NCI-H2107 (cell line): ENCODE measurements around the gene MYBBP1A.

Source experiments
- DNase-seq: peaks from one replicate; lab custom pipeline; 2025; lab: John Stamatoyannopoulos, UW

MYBBP1A gene

GRCh38 chr17:4534928-4535666, 20.1 kb downstream of the MYBBP1A start:
- no peak for DNase-seq

DNA sequence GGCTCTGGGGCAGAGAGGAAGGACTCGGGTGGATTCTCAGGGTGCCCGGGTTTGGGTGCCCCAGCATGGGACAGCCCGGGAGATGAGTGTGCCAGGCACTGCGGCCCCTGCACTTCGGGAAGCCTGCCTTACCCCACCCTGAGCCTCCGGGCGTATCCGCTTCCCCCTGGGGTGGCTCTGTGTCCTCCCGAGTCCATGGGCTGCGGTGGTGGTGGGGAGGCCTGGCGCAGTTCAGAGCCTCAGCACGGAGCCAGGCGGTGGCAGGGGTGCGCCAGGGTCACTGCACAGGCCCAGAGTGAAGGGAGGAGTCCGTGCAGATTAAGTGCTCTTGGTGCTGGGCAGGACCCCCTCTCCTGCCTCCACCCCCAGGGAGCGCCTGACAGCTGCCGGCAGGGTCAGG, 20.7 kb downstream of the MYBBP1A start:
- DNase-seq = no peak

- no peak for DNase-seq
Measured at GRCh38 chr17:4533523-4534504, 21.4 kb downstream of the MYBBP1A start.

DNA sequence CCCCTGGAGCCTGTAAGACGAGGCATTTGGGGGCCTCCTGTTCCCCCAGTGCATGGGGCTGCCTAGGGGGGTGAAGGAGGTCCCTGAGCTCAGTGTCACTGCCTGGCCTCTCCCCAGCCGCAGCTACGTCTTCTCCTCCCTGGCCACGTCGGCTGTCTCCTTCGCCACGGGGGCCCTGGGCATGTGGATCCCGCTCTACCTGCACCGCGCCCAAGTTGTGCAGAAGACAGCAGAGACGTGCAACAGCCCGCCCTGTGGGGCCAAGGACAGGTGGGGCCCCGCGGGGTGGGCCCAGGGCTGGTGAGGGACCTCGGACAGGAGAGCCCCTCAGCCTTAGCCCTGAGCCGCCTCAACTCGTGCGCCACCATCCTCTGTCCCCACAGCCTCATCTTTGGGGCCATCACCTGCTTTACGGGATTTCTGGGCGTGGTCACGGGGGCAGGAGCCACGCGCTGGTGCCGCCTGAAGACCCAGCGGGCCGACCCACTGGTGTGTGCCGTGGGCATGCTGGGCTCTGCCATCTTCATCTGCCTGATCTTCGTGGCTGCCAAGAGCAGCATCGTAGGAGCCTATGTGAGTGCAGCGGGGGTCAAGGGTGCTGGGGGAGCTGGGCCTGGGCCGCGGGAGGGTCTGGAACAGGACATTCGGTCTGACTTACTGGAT, 22.2 kb downstream of the MYBBP1A start:
- DNase-seq = no peak

DNA sequence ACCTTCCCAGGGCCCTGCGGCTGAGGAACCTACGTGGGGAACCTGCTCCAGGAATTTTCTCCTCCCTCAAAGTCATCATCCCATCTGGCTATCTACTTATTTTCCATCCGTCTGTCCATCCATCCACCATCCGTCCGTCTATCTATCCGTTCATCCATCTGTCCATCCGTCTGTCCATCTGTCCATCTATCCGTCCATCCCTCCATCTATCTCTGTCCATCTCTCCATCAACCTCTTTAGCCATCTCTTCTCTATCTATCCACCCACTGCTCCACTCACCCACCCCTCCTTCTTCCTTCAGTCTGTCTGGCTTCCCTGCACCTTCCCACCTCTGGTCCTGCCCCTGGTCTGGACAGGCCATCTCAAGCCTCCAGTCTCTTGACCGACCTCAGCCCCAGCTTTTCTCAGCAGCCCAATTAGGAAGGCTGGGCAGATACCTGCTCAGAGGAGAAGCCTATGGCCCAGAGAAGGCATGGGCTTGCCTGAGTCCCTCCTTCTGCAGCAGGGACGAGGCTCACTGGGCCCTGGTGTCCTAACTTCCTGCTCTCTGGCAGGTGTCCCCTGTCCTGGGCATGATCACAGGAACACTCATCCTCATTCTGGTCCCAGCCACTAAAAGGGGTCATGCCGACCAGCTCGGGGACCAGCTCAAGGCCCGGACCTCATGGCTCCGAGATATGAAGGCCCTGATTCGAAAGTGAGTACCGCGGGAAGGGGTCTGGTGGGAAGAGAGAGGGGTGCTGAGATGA, 23.0 kb downstream of the MYBBP1A start:
- no peak for DNase-seq

- DNase-seq = no peak
Measured at GRCh38 chr17:4530799-4531730, 24.1 kb downstream of the MYBBP1A start.

DNA sequence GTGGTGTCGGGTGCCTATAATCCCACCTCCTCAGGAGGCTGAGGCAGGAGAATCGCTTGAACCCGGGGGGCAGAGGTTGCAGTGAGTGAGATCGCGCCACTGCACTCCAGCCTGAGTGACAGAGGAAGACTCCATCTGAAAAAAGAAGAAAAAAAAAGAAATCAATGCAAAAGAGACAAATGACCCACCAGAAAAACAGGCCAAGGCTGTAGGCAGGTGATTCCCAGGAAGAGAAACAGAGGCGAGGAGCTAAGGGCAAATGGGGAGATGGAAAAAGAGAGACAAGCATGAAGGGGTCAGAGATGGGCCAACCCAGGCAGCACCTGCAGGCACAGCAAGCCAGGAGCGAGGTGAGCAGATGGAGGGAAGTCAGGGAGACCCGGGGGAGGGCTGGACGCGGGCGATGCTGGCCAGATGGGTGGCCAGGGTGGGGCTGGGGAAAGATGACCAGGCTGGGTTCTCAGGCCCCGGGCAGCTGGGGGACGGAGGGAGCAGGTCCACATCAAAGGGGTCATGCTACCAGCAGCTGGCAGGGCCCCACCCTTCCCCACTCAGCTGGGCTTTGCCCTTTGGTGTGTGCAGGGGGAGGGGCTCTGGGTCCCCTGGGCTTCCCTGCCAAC, 25.5 kb downstream of the MYBBP1A start:
- no peak for DNase-seq

DNA sequence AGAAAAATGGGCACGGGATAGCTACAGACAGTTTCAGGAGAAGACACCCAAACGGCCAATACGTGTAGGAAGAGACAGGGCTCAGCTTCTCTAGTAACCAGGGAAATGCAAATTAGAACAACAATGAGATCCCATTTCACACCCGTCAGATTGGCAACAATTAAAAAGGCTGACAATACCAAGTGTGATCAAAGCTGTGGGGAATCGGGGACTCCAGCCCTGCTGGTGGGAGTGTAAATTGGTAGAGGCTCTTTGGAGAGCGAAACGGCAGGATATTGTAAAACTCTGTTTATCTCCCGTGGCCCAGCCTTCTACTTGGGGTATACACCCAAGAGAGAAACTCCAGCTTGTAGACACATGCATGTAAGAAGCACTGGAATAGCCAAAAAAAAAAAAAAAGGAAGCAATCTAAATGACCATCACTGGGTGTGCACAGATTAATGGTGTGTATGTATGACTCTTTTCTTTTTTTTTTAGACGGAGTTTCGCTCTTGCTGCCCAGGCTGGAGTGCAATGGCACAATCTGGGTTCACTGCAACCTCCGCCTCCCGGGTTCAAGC, 27.5 kb downstream of the MYBBP1A start:
- no peak for DNase-seq

DNA sequence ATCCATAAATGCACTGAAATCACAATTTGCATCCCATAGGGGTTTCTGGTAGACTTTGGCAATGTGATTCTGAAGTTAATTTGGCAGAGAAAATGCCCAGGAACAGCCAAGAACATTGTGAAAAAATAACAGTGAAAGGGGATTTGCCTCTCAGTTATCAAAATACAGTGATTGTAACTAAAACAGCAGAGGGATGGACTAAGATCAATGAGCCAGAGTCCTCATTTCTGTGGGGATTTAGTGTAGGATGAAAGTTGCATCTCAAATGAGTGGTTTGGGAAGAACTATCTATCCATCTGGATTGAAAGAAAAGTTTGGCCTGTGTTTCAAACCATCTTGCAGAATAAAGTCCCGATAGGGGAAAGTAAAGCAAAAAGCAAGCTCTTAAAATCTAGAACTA, 28.1 kb downstream of the MYBBP1A start:
- DNase-seq = no peak

DNA sequence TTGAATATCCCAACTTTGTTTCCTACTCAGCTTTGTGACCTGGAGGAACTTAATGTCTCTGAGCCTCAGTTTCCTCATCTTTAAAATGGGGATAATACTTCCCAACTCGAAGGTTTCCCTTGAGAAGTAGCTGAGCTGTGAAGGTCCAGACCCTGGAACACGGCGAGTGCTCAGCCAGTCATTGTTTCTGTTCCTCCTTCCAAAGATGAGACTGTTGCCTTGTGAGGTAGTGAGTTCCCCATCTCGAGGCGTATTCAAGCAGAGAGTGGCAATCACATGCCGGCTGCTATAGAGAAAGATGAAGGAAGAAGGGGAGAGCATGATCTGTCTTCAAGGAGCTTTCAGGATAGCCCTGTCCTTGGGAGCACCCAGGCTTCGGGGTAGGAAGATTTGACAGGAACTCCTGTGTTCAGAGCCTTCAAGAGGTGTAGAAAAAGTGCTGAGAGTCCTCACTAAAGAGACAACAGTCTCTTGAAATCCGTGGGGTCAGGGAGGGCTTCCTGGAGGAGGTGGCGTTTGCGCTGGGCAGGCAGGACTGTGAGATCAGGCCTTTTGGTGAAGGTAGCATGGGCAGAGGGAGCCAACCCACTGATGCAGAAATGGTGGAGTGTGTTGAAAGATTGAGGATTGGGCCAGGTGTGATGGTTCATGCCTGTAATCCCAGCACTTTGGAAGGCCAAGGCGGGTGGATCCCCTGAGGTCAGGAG, 29.3 kb downstream of the MYBBP1A start:
- DNase-seq = no peak

DNA sequence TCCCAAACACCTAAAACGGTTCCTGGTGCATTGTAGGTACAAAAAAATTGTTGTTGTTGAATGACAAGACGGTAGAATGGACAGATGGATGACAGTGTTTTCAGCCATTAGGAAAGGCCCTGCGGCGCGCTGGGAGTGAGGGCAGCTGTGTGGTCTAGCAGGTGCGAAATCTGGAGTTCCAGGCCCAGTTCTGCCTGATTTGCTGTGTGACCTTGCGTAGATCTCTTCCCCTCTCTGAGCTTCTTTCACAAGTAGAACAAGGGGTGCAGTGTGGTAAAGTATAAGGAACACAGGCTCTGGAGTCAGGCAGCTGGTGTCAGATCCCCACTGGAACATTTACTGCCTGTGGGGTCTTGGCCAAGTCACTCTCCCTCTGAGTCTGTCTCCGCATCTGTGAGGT, 31.2 kb downstream of the MYBBP1A start:
- no peak for DNase-seq

- DNase-seq = no peak
Measured at GRCh38 chr17:4522661-4523060, 32.5 kb downstream of the MYBBP1A start.

- no peak for DNase-seq
Measured at GRCh38 chr17:4520894-4521600, 34.1 kb downstream of the MYBBP1A start.

DNA sequence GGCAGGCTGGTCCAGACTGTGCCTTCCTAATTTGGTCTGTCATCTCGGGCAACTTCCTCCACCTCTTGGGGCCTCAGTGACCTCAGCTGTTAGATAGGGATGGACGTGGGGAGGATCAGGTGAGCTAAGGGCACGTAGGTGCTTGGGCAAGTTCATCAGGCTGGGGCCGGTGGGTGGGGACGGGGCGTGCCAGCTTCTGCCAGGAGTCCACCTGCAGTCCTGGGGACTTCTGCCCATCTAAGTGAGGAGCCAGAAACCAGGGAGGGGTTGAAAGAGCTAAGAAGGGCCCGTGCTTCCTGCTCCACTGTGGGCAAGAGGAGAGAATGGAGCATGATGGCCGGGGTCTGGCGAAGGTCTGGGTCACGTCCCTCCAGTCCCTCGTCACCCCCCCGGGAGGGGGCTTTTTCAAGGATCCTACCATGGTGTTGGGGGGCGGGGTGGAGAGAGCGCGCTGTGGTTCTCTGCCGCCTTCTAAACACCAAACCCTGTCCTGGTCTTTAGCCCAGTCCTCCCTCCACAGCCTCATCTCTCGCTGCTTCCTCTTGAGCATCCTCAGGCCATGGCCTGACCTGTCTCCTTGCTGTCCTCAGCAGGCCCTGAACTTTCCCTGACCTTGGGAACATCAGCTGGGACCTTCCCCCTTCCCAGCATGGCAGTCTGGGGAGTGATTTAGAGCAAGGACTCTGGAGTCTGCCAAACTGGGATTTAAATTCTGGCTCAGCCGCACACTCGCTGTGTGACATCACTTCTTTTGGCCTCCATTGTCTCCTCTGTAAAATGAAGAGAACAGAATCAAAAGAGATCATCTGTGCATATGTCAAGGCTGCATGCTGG, 34.9 kb downstream of the MYBBP1A start:
- DNase-seq = no peak

DNA sequence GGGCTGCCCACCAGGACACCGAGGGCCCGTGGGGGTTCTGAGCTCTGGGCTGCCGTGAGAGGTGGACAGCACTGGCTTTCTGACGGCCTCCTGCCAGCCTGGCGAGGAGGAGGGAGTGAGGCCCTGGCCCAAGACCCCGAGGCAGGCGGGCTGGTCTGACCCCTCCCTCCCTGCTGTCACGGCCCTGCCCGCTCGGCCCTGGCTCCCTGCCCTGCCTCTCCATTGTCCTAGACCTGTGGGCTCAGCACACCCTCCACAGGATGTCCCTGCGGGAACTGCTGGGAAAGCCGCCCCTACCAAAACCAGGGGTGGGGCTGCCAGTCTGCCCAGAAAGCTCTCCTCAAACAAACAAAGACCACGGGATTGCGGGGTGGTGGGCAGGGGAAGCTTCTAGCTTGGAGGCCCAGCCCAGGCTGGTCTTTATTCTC, 35.8 kb downstream of the MYBBP1A start:
- no peak for DNase-seq

DNA sequence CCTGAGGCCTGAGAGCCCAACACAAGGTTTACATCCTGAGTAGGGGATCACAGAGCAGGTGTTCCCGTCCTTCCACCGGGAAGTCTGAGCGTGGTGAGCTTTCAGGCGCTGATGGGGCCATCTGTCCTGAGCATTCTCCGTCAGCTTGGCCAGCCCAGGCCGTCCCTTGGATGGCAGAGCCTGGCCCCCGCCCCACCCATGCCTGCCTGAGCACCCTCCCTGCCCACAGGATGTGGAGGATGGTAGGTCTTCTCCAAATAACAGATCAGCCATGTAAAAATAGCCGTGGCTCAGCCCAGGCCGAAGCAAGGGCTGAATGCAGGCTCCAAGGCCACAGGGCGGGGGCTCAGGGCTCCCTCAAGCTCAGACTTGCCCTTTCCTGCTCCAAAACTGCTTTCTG, 36.3 kb downstream of the MYBBP1A start:
- no peak for DNase-seq

DNA sequence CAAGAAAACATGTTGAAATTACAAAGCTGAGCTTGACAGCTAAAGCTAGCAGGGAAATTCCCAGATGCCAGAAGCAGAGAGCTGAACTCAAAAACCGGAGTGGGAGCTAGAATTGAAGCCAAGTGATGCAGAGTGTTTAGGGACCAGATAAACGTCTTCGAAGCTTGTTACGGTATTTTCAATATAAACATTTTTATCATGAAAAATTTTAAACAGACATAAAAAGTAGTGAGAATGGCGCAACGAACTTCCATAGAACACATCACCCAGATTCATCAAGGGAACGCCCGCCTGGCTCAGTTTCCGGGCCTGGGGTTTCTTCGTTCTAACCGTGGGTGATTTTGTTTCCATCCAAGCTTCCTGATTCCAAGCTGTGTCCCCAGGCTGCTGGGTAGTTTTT, 38.4 kb downstream of the MYBBP1A start:
- no peak for DNase-seq

- DNase-seq = no peak
Measured at GRCh38 chr17:4515501-4515900, 39.7 kb downstream of the MYBBP1A start.
